A549 (cell line): ENCODE data around the gene MALRD1. TPM values are rescaled to one million over a fixed set of nuclear protein-coding genes. Genes with fewer than 3 reads are reported as not detected.

Source experiments
- ATAC-seq, 2 experiments: fragments of 200-7000 bp in 1 of 2; fragments of >200 bp in 1 of 2; cut with Nextera tagmentation in 1 of 2; cut with Tn5 transposase in 1 of 2; 3 replicates each; pipeline versions ENCODE4 v1.8.0 to v1.9.1; 2018 to 2020; ENCODE audit warnings: mild to moderate bottlenecking in 1 of 2, moderate library complexity in 1 of 2
- CTCF ChIA-PET: fragments of 300-600 bp; sonication (Branson Sonifier 250); formaldehyde crosslinking; extraction: SDS; loops from one replicate; lab custom pipeline; 2021; ENCODE audit warnings: antibody characterized with exemption, inconsistent platforms; lab: Yijun Ruan, JAX
- POLR2A ChIA-PET: fragments of 350-600 bp; formaldehyde crosslinking; extraction: SDS; loops from one replicate; lab custom pipeline; 2021; ENCODE audit warnings: antibody characterized with exemption, inconsistent platforms; lab: Yijun Ruan, JAX
- DNase-seq, 2 experiments: peaks; one replicate each; pipeline versions ENCODE4 v3.0.0 to v3.0.0-alpha.2; 2011 to 2016; ENCODE audit warnings: low read depth in 1 of 2, low spot score in 1 of 2
- FAIRE-seq: peaks from 2 replicates; lab custom pipeline; 2011; peaks lifted over from hg19 to GRCh38; lab: Jason Lieb, UNC
- H3K27ac ChIP-seq, 2 experiments: fragments of >200 bp; sonication (Bioruptor Twin); formaldehyde crosslinking; 3 replicates each; pipeline ENCODE4 v1.5.1; 2016 to 2017
- H3K4me1 ChIP-seq: fragments of >200 bp; sonication (Bioruptor Twin); formaldehyde crosslinking; 3 replicates; pipeline ENCODE4 v1.6.1; 2016
- H3K4me2 ChIP-seq: fragments of >200 bp; sonication (Bioruptor Twin); formaldehyde crosslinking; 3 replicates; pipeline ENCODE4 v1.6.1; 2016
- H3K4me3 ChIP-seq: fragments of >200 bp; sonication (Bioruptor Twin); formaldehyde crosslinking; 3 replicates; pipeline ENCODE4 v1.5.1; 2016
- H3K9me3 ChIP-seq: fragments of >200 bp; sonication (Bioruptor Twin); formaldehyde crosslinking; 3 replicates; pipeline ENCODE4 v1.6.1; 2016
- ATOH8 ChIP-seq: fragments of 250-450 bp; sonication (Bioruptor Pico); IDR thresholded peaks from 2 replicates; pipeline ENCODE4 v1.5.0; 2020; ENCODE audit warnings: low read depth, mild to moderate bottlenecking, moderate library complexity
- CBX2 ChIP-seq: fragments of 200-600 bp; sonication (generic); IDR thresholded peaks from 2 replicates; pipeline ENCODE4 v1.6.1; 2016; ENCODE audit warnings: low read depth, mild to moderate bottlenecking, borderline replicate concordance
- CBX8 ChIP-seq: fragments of 200-600 bp; sonication (generic); IDR thresholded peaks from 2 replicates; pipeline ENCODE4 v1.6.1; 2016
- CEBPB ChIP-seq, 2 experiments: fragments of >200 bp in 1 of 2; sonication (Bioruptor Twin) in 1 of 2; formaldehyde crosslinking in 1 of 2; IDR thresholded peaks; 2 replicates each; pipeline ENCODE4 v1.6.1; 2012 to 2016
- CHD4 ChIP-seq: fragments of 200-600 bp; sonication (generic); IDR thresholded peaks from 2 replicates; pipeline ENCODE4 v1.6.1; 2016; ENCODE audit warnings: antibody characterized with exemption, mild to moderate bottlenecking, borderline replicate concordance
- CTCF ChIP-seq: fragments of >200 bp; sonication (Bioruptor Twin); formaldehyde crosslinking; IDR thresholded peaks from 3 replicates; pipeline ENCODE4 v1.5.1; 2016
- EHMT2 ChIP-seq: fragments of 200-600 bp; sonication (generic); IDR thresholded peaks from 2 replicates; pipeline ENCODE4 v1.6.1; 2016; ENCODE audit warnings: antibody characterized with exemption, low read depth, mild to moderate bottlenecking, moderate library complexity
- EP300 ChIP-seq, 2 experiments: fragments of >200 bp; sonication (Bioruptor Twin); formaldehyde crosslinking; IDR thresholded peaks; 2 replicates in 1 of 2; 3 replicates in 1 of 2; pipeline ENCODE4 v1.6.1; 2016 to 2017
- FOSB ChIP-seq: fragments of 250-450 bp; sonication (Bioruptor Pico); IDR thresholded peaks from 2 replicates; pipeline ENCODE4 v1.5.0; 2020; ENCODE audit warnings: mild to moderate bottlenecking, moderate library complexity
- FOSL2 ChIP-seq, 2 experiments: fragments of 450-650 bp in 1 of 2; fragments of >200 bp in 1 of 2; sonication (Bioruptor Twin) in 1 of 2; formaldehyde crosslinking; IDR thresholded peaks; 2 replicates each; pipeline versions ENCODE4 v1.5.0 to v1.6.1; 2016 to 2020; ENCODE audit warnings: mild to moderate bottlenecking in 1 of 2, moderate library complexity in 1 of 2
- HDAC2 ChIP-seq: fragments of 200-600 bp; sonication (generic); IDR thresholded peaks from 2 replicates; pipeline ENCODE4 v1.6.1; 2016
- HES2 ChIP-seq: fragments of >200 bp; sonication (Bioruptor Twin); formaldehyde crosslinking; IDR thresholded peaks from 2 replicates; pipeline ENCODE4 v1.6.1; 2016
- HMGXB4 ChIP-seq: fragments of 250-450 bp; sonication (Bioruptor Pico); IDR thresholded peaks from 2 replicates; pipeline ENCODE4 v1.5.0; 2021; ENCODE audit warnings: mild to moderate bottlenecking, moderate library complexity, borderline replicate concordance
- JUN ChIP-seq, 2 experiments: fragments of >200 bp; sonication (Bioruptor Twin); formaldehyde crosslinking; IDR thresholded peaks; 2 replicates in 1 of 2; 3 replicates in 1 of 2; pipeline ENCODE4 v1.6.1; 2016 to 2017
- JUNB ChIP-seq: fragments of >200 bp; sonication (Bioruptor Twin); formaldehyde crosslinking; IDR thresholded peaks from 2 replicates; pipeline ENCODE4 v1.6.1; 2016
- KDM1A ChIP-seq: fragments of 200-600 bp; sonication (generic); IDR thresholded peaks from 2 replicates; pipeline ENCODE4 v1.6.1; 2016; ENCODE audit warnings: low read depth, mild to moderate bottlenecking
- KDM5A ChIP-seq: fragments of 200-600 bp; sonication (generic); IDR thresholded peaks from 2 replicates; pipeline ENCODE4 v1.6.1; 2016; ENCODE audit warnings: antibody characterized with exemption, mild to moderate bottlenecking
- MYC ChIP-seq: IDR thresholded peaks from 2 replicates; pipeline ENCODE4 v1.6.1; 2012; ENCODE audit warnings: mild to moderate bottlenecking, inconsistent platforms, low read length, improper control_type of control experiment, borderline replicate concordance
- NFE2L2 ChIP-seq: fragments of 150-350 bp; conservative IDR thresholded peaks from 2 replicates; pipeline ENCODE4 v1.6.1; 2014; ENCODE audit warnings: low read length
- POLR2AphosphoS2 ChIP-seq: conservative IDR thresholded peaks from 2 replicates; pipeline ENCODE4 v1.6.1; 2012; ENCODE audit warnings: low read length, improper control_type of control experiment, inconsistent platforms
- REST ChIP-seq: fragments of 200-600 bp; sonication (generic); IDR thresholded peaks from 2 replicates; pipeline ENCODE4 v1.6.1; 2016; ENCODE audit warnings: antibody characterized with exemption, mild to moderate bottlenecking, moderate library complexity
- RNF2 ChIP-seq: fragments of 200-600 bp; sonication (generic); IDR thresholded peaks from 2 replicates; pipeline ENCODE4 v1.6.1; 2016; ENCODE audit warnings: low read depth, mild to moderate bottlenecking, antibody characterized with exemption, moderate library complexity, borderline replicate concordance
- SMC3 ChIP-seq: fragments of >200 bp; sonication (Bioruptor Twin); formaldehyde crosslinking; IDR thresholded peaks from 3 replicates; pipeline ENCODE4 v1.6.1; 2018; ENCODE audit warnings: inconsistent platforms
- TFCP2L1 ChIP-seq: fragments of 250-450 bp; sonication (Bioruptor Pico); IDR thresholded peaks from 2 replicates; pipeline ENCODE4 v1.5.0; 2021; ENCODE audit warnings: mild to moderate bottlenecking
- ZFP36 ChIP-seq: fragments of 450-650 bp; IDR thresholded peaks from 2 replicates; pipeline ENCODE4 v1.6.1; 2014; ENCODE audit warnings: borderline replicate concordance; ENCODE audit not compliant: partially characterized antibody
- ZNF302 ChIP-seq: fragments of 250-450 bp; sonication (Bioruptor Pico); IDR thresholded peaks from 2 replicates; pipeline ENCODE4 v1.9.0; 2021; ENCODE audit warnings: inconsistent platforms, mild to moderate bottlenecking, moderate library complexity
- ZSCAN20 ChIP-seq: fragments of 250-450 bp; sonication (Bioruptor Pico); IDR thresholded peaks from 2 replicates; pipeline ENCODE4 v1.8.0; 2022; ENCODE audit warnings: mild to moderate bottlenecking, moderate library complexity
- WGBS: methylation state at CpG from one replicate; pipeline ENCODE4 v1.1.6; 2017; ENCODE audit errors: missing lambda C conversion rate; 5-methylcytosine and 5-hydroxymethylcytosine counted together
- polyA plus RNA-seq, 4 experiments: library from polyadenylated mRNA; depleted of rRNA in 3 of 4; stranded (reverse); fragments of >200 nt; fragmentation: RNase III in 1 of 4; extraction: RNeasy Plus Mini Kit Qiagen cat#74134 plus additional on column Dnase treatment in 1 of 4; gene quantifications; 2 replicates in 3 of 4; 3 replicates in 1 of 4; pipeline ENCODE4 v1.2.3, GENCODE V29; 2011 to 2017

Gene MALRD1
- polyA plus RNA-seq, 2 of the 4 experiments (the other 2 are of a cell fraction), result not detected

- no peaks in the 10 kb centered on the region for H3K4me1 ChIP-seq
- H3K9me3 ChIP-seq, result peaks cover 2% of the 10 kb centered on the region; the same call in 1 of the 3 replicates
- no peak overlapping the region for H3K4me2 ChIP-seq
- no peak for DNase-seq
- TF ChIP-seq ZSCAN20, result no peak
- no peak for TF ChIP-seq JUNB
- TF ChIP-seq REST, result no peak
- TF ChIP-seq CEBPB (IDR thresholded peaks at IDR 0.05), result no peak
- TF ChIP-seq CBX2, result no peak
- TF ChIP-seq HDAC2, result no peak
- no peak for TF ChIP-seq EHMT2
- no peak for TF ChIP-seq ZNF302 (CRISPR knock-in tag)
- no peak for TF ChIP-seq CBX8
- ChIA-PET CTCF (no interaction called here), POLR2A (no interaction called here)
- no peak overlapping the region for H3K4me3 ChIP-seq
- FAIRE-seq, result no peak
- no peak for ATAC-seq
- H3K27ac ChIP-seq, result no peak overlapping the region
Observed at GRCh38 chr10:19620811-19621210, 572.2 kb downstream of the MALRD1 start.

- no peaks in the 10 kb centered on the region for H3K4me1 ChIP-seq
- FAIRE-seq (no peak), DNase-seq (no peak), ATAC-seq (no peak)
- no peak overlapping the region for H3K27ac ChIP-seq
- peaks cover 2% of the 10 kb centered on the region; the same call in 1 of the 3 replicates for H3K9me3 ChIP-seq
- no peak overlapping the region for H3K4me3 ChIP-seq
- CTCF ChIA-PET, result no interaction called here
- TF ChIP-seq HDAC2 (no peak), JUN (IDR thresholded peaks at IDR 0.05) (no peak), CHD4 (no peak), SMC3 (no peak), HES2 (no peak), FOSB (no peak), EHMT2 (no peak), KDM1A (no peak), RNF2 (no peak), ZSCAN20 (no peak), ZFP36 (no peak), EP300 (IDR thresholded peaks at IDR 0.05) (no peak), MYC (no peak), ATOH8 (CRISPR knock-in tag) (no peak), KDM5A (no peak), TFCP2L1 (CRISPR knock-in tag) (no peak)
- POLR2A ChIA-PET, result no interaction called here
- no peak overlapping the region for H3K4me2 ChIP-seq
Observed at GRCh38 chr10:19623321-19623720, 574.7 kb downstream of the MALRD1 start.

- Histone ChIP-seq H3K4me3 (no peak overlapping the region), H3K27ac (no peak overlapping the region), H3K9me3 (peaks cover 2% of the 10 kb centered on the region; the same call in 1 of the 3 replicates), H3K4me2 (no peak overlapping the region), H3K4me1 (no peaks in the 10 kb centered on the region)
- ATAC-seq (no peak), DNase-seq (no peak), FAIRE-seq (no peak)
- ChIA-PET POLR2A (no interaction called here), CTCF (no interaction called here)
- WGBS, result 50% methylated on average over 3 of the region's 3 CpGs
- TF ChIP-seq CTCF (no peak), NFE2L2 (no peak), POLR2AphosphoS2 (no peak), HMGXB4 (CRISPR knock-in tag) (no peak), CHD4 (no peak), FOSL2 (IDR thresholded peaks at IDR 0.05) (no peak), FOSL2 (CRISPR knock-in tag; IDR thresholded peaks at IDR 0.05) (no peak)
Observed at GRCh38 chr10:19626156-19626555, 577.6 kb downstream of the MALRD1 start.
